Liver (tissue), 9 donors: ENCODE data around the gene ANKRD9. TPM values are rescaled to one million over a fixed set of nuclear protein-coding genes. Genes with fewer than 3 reads are reported as not detected.

Experiments
- DNase-seq: peaks from one replicate; pipeline ENCODE4 v3.0.0-alpha.2; 2017; ENCODE audit warnings: low spot score
- H3K27ac ChIP-seq, 2 donors: one replicate each; pipeline ENCODE4 v1.7.0; 2013; ENCODE audit warnings: inconsistent platforms in 2 of 2, low read length in 2 of 2, control low read depth in 1 of 2, low read depth in 1 of 2, mild to moderate bottlenecking in 1 of 2
- H3K27me3 ChIP-seq, 4 donors: one replicate each; pipeline versions ENCODE4 v1.6.1 to v1.7.0; 2013; ENCODE audit warnings: low read length in 3 of 4, inconsistent platforms in 1 of 4, mild to moderate bottlenecking in 1 of 4, moderate library complexity in 1 of 4; ENCODE audit not compliant: control insufficient read depth in 4 of 4, insufficient read depth in 4 of 4
- H3K36me3 ChIP-seq, 4 donors: one replicate each; pipeline versions ENCODE4 v1.6.1 to v1.7.0; 2013; ENCODE audit warnings: low read length in 3 of 4, mild to moderate bottlenecking in 3 of 4, low read depth in 1 of 4, moderate library complexity in 1 of 4; ENCODE audit not compliant: control insufficient read depth in 4 of 4, insufficient read depth in 3 of 4
- H3K4me1 ChIP-seq, 4 donors: one replicate each; pipeline versions ENCODE4 v1.6.1 to v1.7.0; 2013; ENCODE audit warnings: low read length in 3 of 4, mild to moderate bottlenecking in 3 of 4, moderate library complexity in 1 of 4; ENCODE audit not compliant: control insufficient read depth in 4 of 4, insufficient read depth in 4 of 4
- H3K4me3 ChIP-seq, 3 donors: one replicate each; pipeline versions ENCODE4 v1.6.1 to v1.7.0; 2013; ENCODE audit warnings: low read length in 3 of 3, control low read depth in 1 of 3, low read depth in 1 of 3, mild to moderate bottlenecking in 1 of 3
- H3K9ac ChIP-seq, 2 donors: one replicate each; pipeline ENCODE4 v1.7.0; 2013; ENCODE audit warnings: low read length in 2 of 2, mild to moderate bottlenecking in 2 of 2, moderate library complexity in 2 of 2, control low read depth in 1 of 2, low read depth in 1 of 2
- H3K9me3 ChIP-seq, 4 donors: one replicate each; pipeline versions ENCODE4 v1.6.1 to v1.7.0; 2013; ENCODE audit warnings: low read length in 3 of 4; ENCODE audit not compliant: control insufficient read depth in 4 of 4
- CTCF ChIP-seq: fragments of 150-350 bp; IDR thresholded peaks from 2 replicates; pipeline ENCODE4 v1.5.1; 2017; ENCODE audit warnings: improper control_type of control experiment, low read depth, low read length; ENCODE audit not compliant: missing input control
- EGR1 ChIP-seq, 2 donors: IDR thresholded peaks; 2 replicates each; pipeline ENCODE4 v1.6.1; 2016 to 2018; ENCODE audit warnings: antibody characterized with exemption in 2 of 2, low read depth in 2 of 2
- FOXA1 ChIP-seq: IDR thresholded peaks from 2 replicates; pipeline ENCODE4 v1.6.1; 2016; ENCODE audit warnings: antibody characterized with exemption
- FOXA2 ChIP-seq: IDR thresholded peaks from 2 replicates; pipeline ENCODE4 v1.6.1; 2016; ENCODE audit warnings: antibody characterized with exemption
- GABPA ChIP-seq, 2 donors: IDR thresholded peaks in 1 of 2; conservative IDR thresholded peaks in 1 of 2; 2 replicates each; pipeline ENCODE4 v1.6.1; 2016; ENCODE audit warnings: antibody characterized with exemption in 2 of 2, mild to moderate bottlenecking in 1 of 2, moderate library complexity in 1 of 2
- HNF4A ChIP-seq, 2 donors: conservative IDR thresholded peaks; 2 replicates each; pipeline ENCODE4 v1.6.1; 2016; ENCODE audit warnings: antibody characterized with exemption in 2 of 2, mild to moderate bottlenecking in 2 of 2
- JUND ChIP-seq, 2 donors: IDR thresholded peaks; 2 replicates each; pipeline ENCODE4 v1.6.1; 2016; ENCODE audit warnings: antibody characterized with exemption in 2 of 2
- MAX ChIP-seq: IDR thresholded peaks from 2 replicates; pipeline ENCODE4 v1.6.1; 2016; ENCODE audit warnings: antibody characterized with exemption
- RAD21 ChIP-seq, 2 donors: IDR thresholded peaks; 2 replicates each; pipeline ENCODE4 v1.6.1; 2016; ENCODE audit warnings: antibody characterized with exemption in 2 of 2, mild to moderate bottlenecking in 2 of 2
- REST ChIP-seq: IDR thresholded peaks from 2 replicates; pipeline ENCODE4 v1.6.1; 2016; ENCODE audit warnings: antibody characterized with exemption, mild to moderate bottlenecking
- RXRA ChIP-seq, 2 donors: IDR thresholded peaks; 2 replicates each; pipeline ENCODE4 v1.6.1; 2017 to 2018; ENCODE audit warnings: antibody characterized with exemption in 2 of 2, mild to moderate bottlenecking in 1 of 2
- SP1 ChIP-seq: IDR thresholded peaks from 2 replicates; pipeline ENCODE4 v1.6.1; 2018; ENCODE audit warnings: antibody characterized with exemption, mild to moderate bottlenecking
- TAF1 ChIP-seq: conservative IDR thresholded peaks from 2 replicates; pipeline ENCODE4 v1.6.1; 2016; ENCODE audit warnings: antibody characterized with exemption, mild to moderate bottlenecking
- YY1 ChIP-seq: IDR thresholded peaks from 2 replicates; pipeline ENCODE4 v1.6.1; 2016; ENCODE audit warnings: antibody characterized with exemption, mild to moderate bottlenecking
- ZBTB33 ChIP-seq: IDR thresholded peaks from 2 replicates; pipeline ENCODE4 v1.6.1; 2016; ENCODE audit warnings: antibody characterized with exemption
- WGBS: extraction: QIAGEN DNeasy Blood & Tissue Kit; methylation state at CpG from one replicate; pipeline ENCODE4 v1.1.7; 2013; 5-methylcytosine and 5-hydroxymethylcytosine counted together
- polyA plus RNA-seq, 2 donors: library from polyadenylated mRNA; stranded (reverse) in 1 of 2; unstranded in 1 of 2; fragments of 200-250 nt in 1 of 2; fragments of >200 nt in 1 of 2; fragmentation: Nextera tagmentation in 1 of 2; extraction: Ambion mirVana in 1 of 2; gene quantifications; one replicate each; pipeline versions ENCODE4 v1.2.1 to v1.2.3, GENCODE V29; 2013 to 2015
- total RNA-seq, 2 donors: library from RNA; depleted of rRNA; stranded (reverse); fragments of >200 nt; gene quantifications; one replicate each; pipeline ENCODE4 v1.2.3, GENCODE V29; 2014
- donor health status: healthy.
- donor health status: healthy.
- donor health status: healthy.
- donor health status: healthy.
- donor health status: healthy.

ANKRD9 gene
- total and polyA plus RNA-seq, 4 donors = 1.5 to 67.5 (median 7.5) TPM

- Histone ChIP-seq H3K27me3 (no peaks in the 10 kb centered on the region), H3K9ac (no peak overlapping the region), H3K4me1 (peaks cover 2 to 15% (median 8%) of the 10 kb centered on the region in 4 donors), H3K36me3 (no peaks in the 10 kb centered on the region), H3K9me3 (no peaks in the 10 kb centered on the region), H3K27ac (no peak overlapping the region), H3K4me3 (no peak overlapping the region)
- no peak for TF ChIP-seq SP1
- TF ChIP-seq RXRA (IDR thresholded peaks at IDR 0.05) = no peak
- no peak for TF ChIP-seq HNF4A (conservative IDR thresholded peaks at IDR 0.05)
- no peak for TF ChIP-seq RAD21 (IDR thresholded peaks at IDR 0.05)
- TF ChIP-seq FOXA2 = no peak
- no peak for TF ChIP-seq JUND (IDR thresholded peaks at IDR 0.05)
- TF ChIP-seq CTCF = no peak
- TF ChIP-seq EGR1 (IDR thresholded peaks at IDR 0.05; ENCODE audit: low read depth in 2 of 2) = no peak
- TF ChIP-seq TAF1 = no peak
- TF ChIP-seq YY1 = no peak
- no peak for TF ChIP-seq MAX
- TF ChIP-seq REST = no peak
- TF ChIP-seq GABPA (IDR thresholded peaks at IDR 0.05 in 1 of 2, conservative IDR thresholded peaks at IDR 0.05 in 1 of 2) = no peak
- WGBS = 90% methylated on average over 12 of the region's 12 CpGs
- no peak for DNase-seq
These were observed 5.6 kb upstream of the ANKRD9 start for GRCh38 chr14:102514987-102515733.

GRCh38 chr14:102513899-102514772, 4.6 kb upstream of the ANKRD9 start:
- no peak overlapping the region for H3K4me3 ChIP-seq
- DNase-seq = no peak
- H3K9me3 ChIP-seq = no peaks in the 10 kb centered on the region
- H3K9ac ChIP-seq = no peak overlapping the region
- no peak overlapping the region for H3K27ac ChIP-seq
- H3K4me1 ChIP-seq = peaks cover 2 to 18% (median 10%) of the 10 kb centered on the region in 4 donors
- H3K27me3 ChIP-seq = no peaks in the 10 kb centered on the region
- no peaks in the 10 kb centered on the region for H3K36me3 ChIP-seq
- 90% methylated on average over 21 of the region's 21 CpGs for WGBS
- no peak for TF ChIP-seq ZBTB33
- no peak for TF ChIP-seq REST
- TF ChIP-seq RAD21 (IDR thresholded peaks at IDR 0.05) = no peak
- TF ChIP-seq MAX = no peak
- no peak for TF ChIP-seq RXRA (IDR thresholded peaks at IDR 0.05)
- no peak for TF ChIP-seq FOXA1
